Measurements from ENCODE around the gene GMDS. TPM values are rescaled to one million over a fixed set of nuclear protein-coding genes. Genes with fewer than 3 reads are reported as not detected.

The GMDS gene
- total RNA-seq, 1 donor from 2014 or later, result 7.2 TPM

DNA sequence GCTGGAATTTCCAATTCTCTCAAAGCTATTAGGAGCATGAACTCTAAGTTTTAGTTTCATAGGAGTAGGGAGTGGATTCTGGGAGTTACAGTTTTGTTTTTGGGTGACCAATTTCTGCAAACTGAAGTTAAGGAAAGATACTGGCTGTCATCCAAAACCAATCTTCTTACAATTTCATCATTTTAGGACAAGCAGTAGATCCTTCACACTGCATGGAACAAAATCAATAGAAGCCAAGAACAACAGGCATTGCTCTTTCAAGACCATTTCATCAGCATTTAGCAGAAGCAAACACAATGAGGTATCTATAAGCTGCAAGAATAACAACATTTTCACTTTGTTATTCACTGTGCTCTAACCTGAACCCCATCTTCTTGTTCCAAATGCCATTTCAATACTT is 173.0 kb downstream of the GMDS start:
- Histone ChIP-seq H3K27me3 (ENCODE audit: low read depth) (no peaks in the 10 kb centered on the region), H3K4me1 (no peaks in the 10 kb centered on the region), H3K36me3 (no peaks in the 10 kb centered on the region), H3K27ac (replicated peaks) (no peak overlapping the region), H3K9me3 (replicated peaks) (peaks cover 14% of the 10 kb centered on the region), H3K4me3 (no peak overlapping the region)
- intact Hi-C loops (cut with micrococcal nuclease), result no loop called here
- DNase-seq, result no peak
- TF ChIP-seq, protein P1, sequence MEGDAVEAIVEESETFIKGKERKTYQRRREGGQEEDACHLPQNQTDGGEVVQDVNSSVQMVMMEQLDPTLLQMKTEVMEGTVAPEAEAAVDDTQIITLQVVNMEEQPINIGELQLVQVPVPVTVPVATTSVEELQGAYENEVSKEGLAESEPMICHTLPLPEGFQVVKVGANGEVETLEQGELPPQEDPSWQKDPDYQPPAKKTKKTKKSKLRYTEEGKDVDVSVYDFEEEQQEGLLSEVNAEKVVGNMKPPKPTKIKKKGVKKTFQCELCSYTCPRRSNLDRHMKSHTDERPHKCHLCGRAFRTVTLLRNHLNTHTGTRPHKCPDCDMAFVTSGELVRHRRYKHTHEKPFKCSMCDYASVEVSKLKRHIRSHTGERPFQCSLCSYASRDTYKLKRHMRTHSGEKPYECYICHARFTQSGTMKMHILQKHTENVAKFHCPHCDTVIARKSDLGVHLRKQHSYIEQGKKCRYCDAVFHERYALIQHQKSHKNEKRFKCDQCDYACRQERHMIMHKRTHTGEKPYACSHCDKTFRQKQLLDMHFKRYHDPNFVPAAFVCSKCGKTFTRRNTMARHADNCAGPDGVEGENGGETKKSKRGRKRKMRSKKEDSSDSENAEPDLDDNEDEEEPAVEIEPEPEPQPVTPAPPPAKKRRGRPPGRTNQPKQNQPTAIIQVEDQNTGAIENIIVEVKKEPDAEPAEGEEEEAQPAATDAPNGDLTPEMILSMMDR (IDR thresholded peaks at IDR 0.05; ENCODE audit: borderline replicate concordance), result no peak

DNA sequence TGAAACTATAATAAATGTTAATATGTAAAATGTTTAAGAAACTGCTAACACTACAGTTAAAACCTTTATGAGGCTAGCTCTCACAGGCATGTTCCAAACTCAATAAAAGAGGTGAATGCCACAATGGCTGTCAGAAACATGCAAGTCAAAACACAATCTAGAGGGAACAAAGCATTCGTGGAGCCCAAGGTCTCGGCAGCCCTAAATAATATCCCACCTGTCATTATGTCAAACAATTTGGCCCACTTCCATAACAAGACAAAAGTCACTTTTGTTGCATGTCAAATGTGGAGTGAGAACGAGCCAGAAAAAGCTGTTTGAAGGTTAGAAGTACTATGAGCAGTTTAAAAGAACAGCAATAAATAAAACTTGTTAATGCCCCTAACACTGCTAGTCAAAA is 181.9 kb downstream of the GMDS start:
- no peak for DNase-seq
- peaks cover 4% of the 10 kb centered on the region for H3K9me3 ChIP-seq (replicated peaks)
- TF ChIP-seq, protein P1 (IDR thresholded peaks at IDR 0.05; ENCODE audit: borderline replicate concordance), result no peak
- H3K4me1 ChIP-seq, result no peaks in the 10 kb centered on the region
- no peaks in the 10 kb centered on the region for H3K36me3 ChIP-seq
- H3K4me3 ChIP-seq, result no peak overlapping the region
- H3K27me3 ChIP-seq (ENCODE audit: low read depth), result no peaks in the 10 kb centered on the region
- no peak overlapping the region for H3K27ac ChIP-seq (replicated peaks)
- intact Hi-C loops (cut with micrococcal nuclease), result no loop called here

DNA sequence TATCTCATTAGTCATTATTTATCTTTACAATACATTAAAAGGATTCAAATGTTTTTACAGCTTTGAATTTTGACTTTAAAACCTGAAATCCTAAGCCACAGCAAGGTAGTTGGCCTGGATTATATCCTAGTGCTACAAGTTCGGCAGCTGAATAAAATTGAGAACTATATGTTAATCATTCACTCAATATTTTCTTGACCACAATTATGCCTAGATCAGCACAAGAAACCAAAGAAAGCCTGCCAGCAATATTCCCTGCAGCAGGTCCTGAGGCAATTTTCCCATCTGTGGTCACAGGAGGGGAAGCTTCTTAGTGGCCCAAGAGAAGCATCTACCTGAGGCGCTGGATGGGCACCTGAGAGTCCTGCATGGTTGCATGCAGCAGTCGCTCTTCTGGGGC is 183.5 kb downstream of the GMDS start:
- H3K27me3 ChIP-seq (ENCODE audit: low read depth), result no peaks in the 10 kb centered on the region
- peaks cover 4% of the 10 kb centered on the region for H3K9me3 ChIP-seq (replicated peaks)
- no peak for DNase-seq
- intact Hi-C loops (cut with micrococcal nuclease), result no loop called here
- H3K4me1 ChIP-seq, result no peaks in the 10 kb centered on the region
- H3K4me3 ChIP-seq, result no peak overlapping the region
- H3K36me3 ChIP-seq, result no peaks in the 10 kb centered on the region
- no peak overlapping the region for H3K27ac ChIP-seq (replicated peaks)
- TF ChIP-seq, protein P1 (IDR thresholded peaks at IDR 0.05; ENCODE audit: borderline replicate concordance), result no peak

DNA sequence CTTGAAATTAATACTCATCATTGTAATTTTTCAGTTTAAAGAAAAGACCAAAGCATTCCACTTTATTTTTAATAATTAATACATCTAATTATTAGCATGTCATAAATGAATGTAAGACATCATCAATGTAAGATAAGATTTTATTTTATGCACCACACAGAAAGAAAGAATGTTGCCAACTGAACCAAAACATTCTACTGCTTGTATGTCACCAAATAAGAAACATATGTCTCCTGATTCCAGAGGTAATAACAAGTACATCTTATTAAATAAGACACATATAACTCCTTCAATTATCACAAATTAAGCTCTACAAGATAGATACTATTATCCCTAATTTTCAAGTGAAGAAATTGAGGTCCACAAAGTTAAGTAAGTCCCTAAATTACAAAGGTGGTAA is 189.5 kb downstream of the GMDS start:
- Histone ChIP-seq H3K9me3 (replicated peaks) (no peaks in the 10 kb centered on the region), H3K27ac (replicated peaks) (no peak overlapping the region), H3K27me3 (ENCODE audit: low read depth) (no peaks in the 10 kb centered on the region), H3K4me1 (no peaks in the 10 kb centered on the region), H3K4me3 (no peak overlapping the region), H3K36me3 (no peaks in the 10 kb centered on the region)
- no peak for DNase-seq
- TF ChIP-seq, protein P1 (IDR thresholded peaks at IDR 0.05; ENCODE audit: borderline replicate concordance), result no peak
- intact Hi-C loops (cut with micrococcal nuclease), result no loop called here

DNA sequence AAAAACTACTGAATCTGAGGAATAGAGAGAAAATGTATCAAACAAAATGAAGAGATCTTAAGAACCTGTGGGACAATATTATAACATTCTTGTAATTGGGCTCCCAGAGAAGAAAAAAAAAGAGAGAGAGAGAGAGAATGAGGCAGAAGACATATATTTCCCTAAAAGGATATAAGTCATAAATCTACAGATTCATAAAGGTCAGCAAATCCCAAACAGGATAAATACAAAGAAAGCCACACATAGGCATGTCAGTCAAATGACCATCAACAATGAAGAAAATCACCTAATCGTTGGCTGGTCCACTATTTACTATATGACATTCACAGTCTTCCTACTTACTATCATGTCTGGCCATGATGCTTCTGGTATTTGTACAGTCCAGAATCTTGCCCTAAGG is 190.3 kb downstream of the GMDS start:
- Histone ChIP-seq H3K4me1 (no peaks in the 10 kb centered on the region), H3K27me3 (ENCODE audit: low read depth) (no peaks in the 10 kb centered on the region), H3K4me3 (no peak overlapping the region), H3K27ac (replicated peaks) (no peak overlapping the region), H3K36me3 (no peaks in the 10 kb centered on the region), H3K9me3 (replicated peaks) (no peaks in the 10 kb centered on the region)
- no peak for DNase-seq
- TF ChIP-seq, protein P1 (IDR thresholded peaks at IDR 0.05; ENCODE audit: borderline replicate concordance), result no peak
- intact Hi-C loops (cut with micrococcal nuclease), result no loop called here

Data from left ventricle myocardium inferior (tissue), 1 donor.